CD8-positive, alpha-beta memory T cell (primary cell): Measurements from ENCODE around the gene CASTOR1. TPM values are rescaled to one million over a fixed set of nuclear protein-coding genes. Genes with fewer than 3 reads are reported as not detected.

Experiments
- CTCF ChIA-PET: fragments of 350-600 bp; sonication (Branson Sonifier 250); formaldehyde crosslinking; loops from one replicate; lab custom pipeline; 2021; ENCODE audit warnings: antibody characterized with exemption; lab: Charles Lee
- POLR2A ChIA-PET: fragments of 350-600 bp; sonication (Branson Sonifier 250); formaldehyde crosslinking; loops from one replicate; lab custom pipeline; 2021; ENCODE audit warnings: antibody characterized with exemption; lab: Charles Lee
- DNase-seq, 5 donors: peaks; one replicate each; pipeline versions ENCODE4 v3.0.0 to v3.0.0-alpha.2; 2020 to 2022; ENCODE audit warnings: mixed read lengths in 1 of 5
- H3K27ac ChIP-seq: one replicate; pipeline ENCODE4 v1.7.0; 2013; ENCODE audit warnings: low read depth, mild to moderate bottlenecking, low read length, moderate library complexity
- H3K27me3 ChIP-seq: 2 replicates; pipeline ENCODE4 v1.7.0; 2013; ENCODE audit warnings: low read length, mild to moderate bottlenecking; ENCODE audit not compliant: insufficient read depth, poor library complexity, severe bottlenecking
- H3K36me3 ChIP-seq: 2 replicates; pipeline ENCODE4 v1.7.0; 2013; ENCODE audit warnings: mild to moderate bottlenecking, low read length, moderate library complexity; ENCODE audit not compliant: insufficient read depth
- H3K4me1 ChIP-seq: 2 replicates; pipeline ENCODE4 v1.7.0; 2013; ENCODE audit warnings: mild to moderate bottlenecking, low read length, moderate library complexity; ENCODE audit not compliant: insufficient read depth
- H3K4me3 ChIP-seq: 2 replicates; pipeline ENCODE4 v1.7.0; 2013; ENCODE audit warnings: mild to moderate bottlenecking, low read length
- H3K9me3 ChIP-seq: 2 replicates; pipeline ENCODE4 v1.7.0; 2013; ENCODE audit warnings: mild to moderate bottlenecking, low read length
- H3K27ac Mint-ChIP-seq, 8 donors: one replicate each; pipeline ENCODE4 v1.8.0; 2020 to 2021; ENCODE audit warnings: mixed read lengths in 8 of 8, mild to moderate bottlenecking in 6 of 8, inconsistent platforms in 3 of 8, moderate library complexity in 3 of 8
- H3K27me3 Mint-ChIP-seq, 2 donors: one replicate each; pipeline ENCODE4 v1.8.0; 2020 to 2021; ENCODE audit warnings: mixed read lengths in 2 of 2, mild to moderate bottlenecking in 1 of 2, moderate library complexity in 1 of 2
- H3K36me3 Mint-ChIP-seq, 3 donors: one replicate each; pipeline ENCODE4 v1.8.0; 2020 to 2021; ENCODE audit warnings: mixed read lengths in 3 of 3, inconsistent platforms in 1 of 3, mild to moderate bottlenecking in 1 of 3
- H3K4me1 Mint-ChIP-seq, 3 donors: one replicate each; pipeline ENCODE4 v1.8.0; 2020 to 2021; ENCODE audit warnings: mixed read lengths in 3 of 3, inconsistent platforms in 1 of 3, mild to moderate bottlenecking in 1 of 3
- H3K4me3 Mint-ChIP-seq, 7 donors: one replicate each; pipeline ENCODE4 v1.8.0; 2020 to 2021; ENCODE audit warnings: mixed read lengths in 7 of 7, mild to moderate bottlenecking in 6 of 7, moderate library complexity in 4 of 7, inconsistent platforms in 2 of 7
- H3K9me3 Mint-ChIP-seq, 5 donors: one replicate each; pipeline ENCODE4 v1.8.0; 2020 to 2022; ENCODE audit warnings: mixed read lengths in 5 of 5, mild to moderate bottlenecking in 3 of 5, moderate library complexity in 2 of 5, inconsistent platforms in 1 of 5
- polyA plus RNA-seq: library from polyadenylated mRNA; unstranded; fragments of 300-500 nt; fragmentation: Illumina TruSeq; gene quantifications from one replicate; pipeline ENCODE4 v1.2.3, GENCODE V29; 2021
- total RNA-seq, 2 experiments: library from RNA; stranded (reverse); gene quantifications; one replicate each; pipeline ENCODE4 v1.2.3, GENCODE V29; 2021

The CASTOR1 gene
- total and polyA plus RNA-seq, 3 experiments from 2014 or later, result 4.0 to 17.8 (median 5.3) TPM

DNA sequence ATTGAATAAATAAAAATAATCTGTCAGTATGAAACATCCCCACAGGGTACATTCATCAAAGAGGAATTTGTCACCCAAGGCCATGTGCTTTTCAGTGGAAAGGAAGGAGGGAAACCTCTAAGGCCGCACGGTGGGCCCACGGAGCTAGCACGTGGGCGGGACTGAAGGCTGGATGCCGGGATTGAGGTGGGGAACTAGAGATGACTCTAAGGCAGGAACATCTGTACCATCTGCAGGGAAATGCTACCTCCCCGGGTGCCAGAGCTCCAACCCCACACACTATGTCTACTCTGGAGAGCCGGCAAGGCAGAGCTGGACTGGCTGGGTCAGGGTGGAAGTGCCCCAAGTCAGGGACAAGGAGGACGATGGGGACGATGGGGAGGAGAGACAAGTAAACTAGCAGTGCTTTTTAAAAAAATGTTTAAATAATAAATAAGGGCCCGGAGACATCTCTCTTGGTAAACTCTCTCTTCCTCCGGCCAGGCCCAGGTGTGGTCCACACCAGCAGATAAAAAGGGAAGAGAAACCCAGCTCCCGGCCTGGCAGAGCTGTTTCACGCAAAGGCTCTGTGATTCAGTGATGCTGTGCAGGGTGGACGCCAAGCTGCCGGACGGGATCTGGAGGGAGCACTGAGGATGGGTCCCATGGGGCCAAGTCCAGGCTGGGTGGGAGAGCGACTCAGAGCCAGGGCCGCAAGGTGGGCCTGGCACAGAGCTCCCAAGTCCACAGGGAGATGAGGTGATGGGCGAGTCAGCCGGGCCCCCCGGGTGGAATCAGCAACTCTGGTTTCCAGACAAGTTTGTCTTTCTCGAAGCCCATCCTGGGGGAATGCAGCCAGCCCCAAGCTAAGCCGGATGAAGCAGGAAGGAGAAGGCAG, 48.5 kb downstream of the CASTOR1 start:
- Mint-ChIP-seq H3K9me3 (no peaks in the 10 kb centered on the region), H3K4me3 (no peak overlapping the region), H3K36me3 (no peaks in the 10 kb centered on the region), H3K4me1 (peaks cover 4 to 5% (median 5%) of the 10 kb centered on the region in 3 donors), H3K27me3 (peaks cover 1 to 7% of the 10 kb centered on the region in 2 donors), H3K27ac (no peak overlapping the region)
- peaks cover 3% of the 10 kb centered on the region for H3K4me1 ChIP-seq
- no peaks in the 10 kb centered on the region for H3K36me3 ChIP-seq
- POLR2A ChIA-PET, result interaction anchor here (0.7 kb wide), 1 partner anchor 43 kb away, joined by 3 read pairs; no protein-coding TSS in a partner anchor
- no peaks in the 10 kb centered on the region for H3K9me3 ChIP-seq
- CTCF ChIA-PET, result no interaction called here
- H3K27ac ChIP-seq, result no peak overlapping the region
- no peak overlapping the region for H3K4me3 ChIP-seq
- no peaks in the 10 kb centered on the region for H3K27me3 ChIP-seq
- DNase-seq, result no peak

GRCh38 chr22:30239488-30240405, 49.6 kb downstream of the CASTOR1 start:
- H3K4me1 Mint-ChIP-seq, result peaks cover 0 to 2% (median 0%) of the 10 kb centered on the region in 3 donors
- Histone ChIP-seq H3K36me3 (no peaks in the 10 kb centered on the region), H3K27ac (no peak overlapping the region), H3K4me1 (no peaks in the 10 kb centered on the region), H3K9me3 (no peaks in the 10 kb centered on the region), H3K27me3 (no peaks in the 10 kb centered on the region), H3K4me3 (no peak overlapping the region)
- H3K36me3 Mint-ChIP-seq, result no peaks in the 10 kb centered on the region
- no peak for DNase-seq
- no peak overlapping the region for H3K27ac Mint-ChIP-seq
- peaks cover 1 to 7% of the 10 kb centered on the region in 2 donors for H3K27me3 Mint-ChIP-seq
- H3K9me3 Mint-ChIP-seq, result no peaks in the 10 kb centered on the region
- no peak overlapping the region for H3K4me3 Mint-ChIP-seq
- ChIA-PET CTCF (no interaction called here), POLR2A (no interaction called here)

- H3K9me3 Mint-ChIP-seq, result no peaks in the 10 kb centered on the region
- Histone ChIP-seq H3K4me1 (no peaks in the 10 kb centered on the region), H3K4me3 (no peak overlapping the region), H3K27ac (no peak overlapping the region), H3K9me3 (no peaks in the 10 kb centered on the region), H3K27me3 (no peaks in the 10 kb centered on the region), H3K36me3 (no peaks in the 10 kb centered on the region)
- no peak for DNase-seq
- H3K4me1 Mint-ChIP-seq, result no peaks in the 10 kb centered on the region
- ChIA-PET CTCF (no interaction called here), POLR2A (no interaction called here)
- no peak overlapping the region for H3K27ac Mint-ChIP-seq
- peaks cover 0 to 1% of the 10 kb centered on the region in 2 donors for H3K27me3 Mint-ChIP-seq
- H3K4me3 Mint-ChIP-seq, result no peak overlapping the region
- H3K36me3 Mint-ChIP-seq, result no peaks in the 10 kb centered on the region
Measured at GRCh38 chr22:30238661-30239487, 50.4 kb downstream of the CASTOR1 start.

- ChIA-PET CTCF (no interaction called here), POLR2A (interaction anchor here (0.6 kb wide), 1 partner anchor 25 kb away, joined by 3 read pairs; no protein-coding TSS in a partner anchor)
- no peaks in the 10 kb centered on the region for H3K4me1 Mint-ChIP-seq
- Histone ChIP-seq H3K27me3 (no peaks in the 10 kb centered on the region), H3K9me3 (no peaks in the 10 kb centered on the region), H3K4me1 (no peaks in the 10 kb centered on the region), H3K27ac (no peak overlapping the region), H3K4me3 (no peak overlapping the region), H3K36me3 (no peaks in the 10 kb centered on the region)
- no peaks in the 10 kb centered on the region for H3K36me3 Mint-ChIP-seq
- H3K27ac Mint-ChIP-seq, result no peak overlapping the region
- no peaks in the 10 kb centered on the region for H3K9me3 Mint-ChIP-seq
- DNase-seq, result no peak
- peaks cover 0 to 1% of the 10 kb centered on the region in 2 donors for H3K27me3 Mint-ChIP-seq
- H3K4me3 Mint-ChIP-seq, result no peak overlapping the region
Measured at GRCh38 chr22:30238136-30238535, 51.2 kb downstream of the CASTOR1 start.

DNA sequence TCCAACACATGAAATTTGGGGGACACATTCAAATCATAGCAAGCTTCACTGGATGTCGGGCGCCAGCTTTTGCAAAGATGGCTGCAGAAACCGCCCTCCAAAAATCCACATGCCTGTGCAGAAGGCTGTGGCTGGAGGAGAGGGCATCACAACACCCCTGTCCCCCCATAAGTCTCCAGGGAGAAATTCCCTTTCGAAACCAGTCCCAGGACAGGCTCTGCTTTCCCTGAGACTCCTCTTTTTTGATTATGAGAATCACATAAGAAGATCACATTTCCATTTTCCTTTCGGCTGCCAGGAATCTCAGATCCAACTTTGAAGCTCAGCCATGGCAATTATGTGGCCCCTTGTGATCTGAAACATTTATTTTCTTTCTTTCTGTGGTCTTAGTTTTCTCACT, 52.4 kb downstream of the CASTOR1 start:
- ChIA-PET POLR2A (no interaction called here), CTCF (no interaction called here)
- no peaks in the 10 kb centered on the region for H3K4me1 Mint-ChIP-seq
- Histone ChIP-seq H3K4me1 (no peaks in the 10 kb centered on the region), H3K9me3 (no peaks in the 10 kb centered on the region), H3K27ac (no peak overlapping the region), H3K36me3 (no peaks in the 10 kb centered on the region), H3K27me3 (no peaks in the 10 kb centered on the region), H3K4me3 (no peak overlapping the region)
- H3K4me3 Mint-ChIP-seq, result no peak overlapping the region
- no peak for DNase-seq
- H3K9me3 Mint-ChIP-seq, result no peaks in the 10 kb centered on the region
- no peaks in the 10 kb centered on the region for H3K27me3 Mint-ChIP-seq
- H3K27ac Mint-ChIP-seq, result no peak overlapping the region
- H3K36me3 Mint-ChIP-seq, result no peaks in the 10 kb centered on the region

- no peaks in the 10 kb centered on the region for H3K4me1 Mint-ChIP-seq
- Histone ChIP-seq H3K4me1 (no peaks in the 10 kb centered on the region), H3K4me3 (no peak overlapping the region), H3K36me3 (no peaks in the 10 kb centered on the region), H3K27ac (no peak overlapping the region), H3K27me3 (no peaks in the 10 kb centered on the region), H3K9me3 (no peaks in the 10 kb centered on the region)
- DNase-seq, result no peak
- H3K4me3 Mint-ChIP-seq, result no peak overlapping the region
- ChIA-PET POLR2A (no interaction called here), CTCF (no interaction called here)
- H3K9me3 Mint-ChIP-seq, result no peaks in the 10 kb centered on the region
- H3K36me3 Mint-ChIP-seq, result no peaks in the 10 kb centered on the region
- no peak overlapping the region for H3K27ac Mint-ChIP-seq
- H3K27me3 Mint-ChIP-seq, result no peaks in the 10 kb centered on the region
Measured at GRCh38 chr22:30235687-30236170, 53.6 kb downstream of the CASTOR1 start.
